ENCODE measurements around the gene ITIH3. TPM values are rescaled to one million over a fixed set of nuclear protein-coding genes. Genes with fewer than 3 reads are reported as not detected.

ITIH3 gene
- total RNA-seq, 1 experiment from 2014 or later = not detected

DNA sequence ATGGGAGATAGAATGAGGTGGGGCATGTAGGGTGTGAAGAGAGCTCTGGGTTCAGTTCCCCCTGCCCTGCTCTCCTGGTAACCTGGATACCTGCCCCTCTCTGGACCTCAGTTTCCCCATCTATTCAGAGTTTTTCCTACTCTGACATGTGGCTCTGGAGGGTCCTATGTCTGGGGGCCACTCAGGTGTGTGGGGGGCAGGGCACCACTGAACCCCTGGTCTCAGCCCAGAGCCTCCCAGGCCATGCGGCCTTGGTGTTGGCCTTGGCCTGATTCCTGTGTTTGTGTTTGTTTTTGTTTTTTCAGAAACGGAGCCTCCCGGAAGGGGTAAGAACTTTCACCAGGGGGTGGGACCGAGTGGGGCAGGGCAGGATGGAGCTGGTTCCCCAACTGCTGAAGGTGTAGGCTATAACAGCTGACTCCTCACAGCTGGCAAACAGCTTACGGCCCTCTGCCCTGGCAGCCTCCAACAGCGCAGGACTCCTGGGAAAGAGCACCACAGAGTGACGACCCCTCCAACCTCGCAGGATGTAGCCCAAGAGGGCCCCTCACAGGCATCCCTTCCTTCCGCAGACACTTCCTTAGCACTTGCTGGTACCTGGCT, 803 bp downstream of the ITIH3 start:
- no peak for DNase-seq (ENCODE audit: low read depth)

DNA sequence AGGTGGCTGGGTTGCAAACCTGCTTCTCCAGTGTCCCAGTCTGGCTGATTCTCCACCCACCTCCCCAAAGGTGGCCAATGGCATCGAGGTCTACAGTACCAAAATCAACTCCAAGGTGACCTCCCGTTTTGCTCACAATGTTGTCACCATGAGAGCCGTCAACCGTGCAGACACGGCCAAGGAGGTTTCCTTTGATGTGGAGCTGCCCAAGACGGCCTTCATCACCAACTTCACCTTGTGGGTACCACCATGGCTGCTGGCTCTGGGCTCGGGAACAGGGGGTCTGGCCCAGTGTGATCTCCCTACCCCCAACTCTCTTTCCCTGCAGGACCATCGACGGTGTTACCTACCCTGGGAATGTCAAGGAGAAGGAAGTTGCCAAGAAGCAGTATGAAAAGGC, 1.8 kb downstream of the ITIH3 start:
- no peak for DNase-seq (ENCODE audit: low read depth)

DNA sequence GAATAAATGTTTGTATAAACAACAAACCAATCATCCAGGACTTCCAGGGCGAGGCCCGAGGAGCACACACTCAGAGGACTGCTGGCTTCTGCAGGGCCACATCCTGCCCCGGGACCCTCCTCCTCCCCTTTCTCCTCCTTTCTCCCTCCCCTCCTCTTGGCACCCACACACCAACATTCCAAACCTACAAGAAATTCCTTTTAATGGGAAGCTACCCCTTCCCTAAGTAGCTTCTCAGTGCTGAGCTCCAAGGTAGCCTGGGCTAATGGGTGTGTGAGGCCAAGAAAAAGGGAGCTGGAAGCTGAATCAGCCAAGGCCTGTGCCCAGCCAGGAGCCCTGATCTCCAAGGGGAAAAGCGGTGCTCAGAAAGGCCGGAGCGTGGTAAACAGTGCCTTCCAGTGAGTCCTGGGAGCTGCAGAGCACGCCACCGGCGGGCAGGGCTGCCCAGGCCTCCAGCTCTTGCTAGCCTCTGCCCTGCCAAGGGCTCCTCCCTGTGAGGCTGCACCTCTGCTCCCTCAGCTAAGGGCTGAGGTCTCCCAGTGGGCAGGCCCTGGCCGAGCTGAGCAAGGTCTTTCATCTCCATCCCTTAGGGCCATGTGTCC, 3.9 kb downstream of the ITIH3 start:
- no peak for DNase-seq (ENCODE audit: low read depth)

DNA sequence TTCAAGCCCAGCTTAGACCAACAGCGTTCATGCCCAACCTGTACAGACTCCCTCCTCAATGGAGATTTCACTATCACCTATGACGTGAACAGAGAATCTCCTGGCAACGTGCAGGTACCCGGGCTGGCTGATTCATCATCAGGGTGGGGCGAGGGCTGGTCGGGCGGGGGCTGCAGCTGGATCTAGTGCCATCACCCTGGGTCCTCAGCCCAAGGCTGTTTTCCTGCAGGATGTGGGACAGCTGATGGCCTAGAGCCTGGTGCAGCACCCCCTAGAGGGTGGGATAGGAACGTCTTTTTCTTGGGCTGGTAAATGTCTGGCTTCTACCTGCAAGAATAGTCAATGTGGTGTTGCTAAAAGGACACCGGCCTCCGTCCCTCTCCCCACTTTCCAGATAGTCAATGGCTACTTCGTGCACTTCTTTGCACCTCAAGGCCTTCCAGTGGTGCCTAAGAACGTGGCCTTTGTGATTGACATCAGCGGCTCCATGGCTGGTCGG, 4.4 kb downstream of the ITIH3 start:
- peak; percentile 27 for DNase-seq (ENCODE audit: low read depth)

DNA sequence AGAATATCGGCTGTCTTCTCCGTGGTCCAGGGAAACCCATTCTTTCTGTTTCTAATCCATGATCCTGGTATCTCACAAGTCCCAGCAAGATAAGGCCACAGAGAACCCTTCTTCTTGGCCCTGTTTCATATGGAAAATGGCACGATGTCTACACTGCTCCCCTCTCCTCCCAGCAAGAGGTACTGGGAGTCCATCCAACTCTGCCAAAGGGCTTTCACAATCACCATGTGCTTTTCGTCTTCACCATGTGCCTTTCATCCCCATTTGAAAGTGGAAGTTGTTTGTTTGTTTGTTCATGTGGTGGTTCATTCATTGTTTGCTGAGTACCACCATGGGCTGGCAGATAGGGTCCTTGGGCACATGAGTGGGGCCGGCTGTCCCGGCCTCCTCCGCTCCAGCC, 5.5 kb downstream of the ITIH3 start:
- DNase-seq (ENCODE audit: low read depth) = no peak

DNA sequence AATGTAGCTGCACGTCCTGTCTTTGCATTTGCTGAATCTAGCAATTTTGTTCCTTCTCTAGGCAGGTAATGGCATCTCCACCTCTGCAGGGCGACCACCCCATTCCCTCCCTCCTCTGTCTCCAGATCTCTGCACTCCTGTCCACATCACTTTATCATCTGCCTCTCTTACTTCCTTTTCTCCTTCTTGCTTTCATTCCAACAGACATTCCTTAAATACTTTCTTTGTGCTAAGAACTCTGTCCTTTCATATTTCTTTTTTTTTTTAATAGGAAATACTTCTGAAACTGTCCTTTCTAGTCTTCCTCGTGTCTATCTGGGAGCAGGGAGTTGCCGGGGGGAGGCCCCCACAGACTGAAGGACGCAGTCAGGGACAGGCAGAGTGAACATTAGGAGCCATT, 7.2 kb downstream of the ITIH3 start:
- no peak for DNase-seq (ENCODE audit: low read depth)

DNA sequence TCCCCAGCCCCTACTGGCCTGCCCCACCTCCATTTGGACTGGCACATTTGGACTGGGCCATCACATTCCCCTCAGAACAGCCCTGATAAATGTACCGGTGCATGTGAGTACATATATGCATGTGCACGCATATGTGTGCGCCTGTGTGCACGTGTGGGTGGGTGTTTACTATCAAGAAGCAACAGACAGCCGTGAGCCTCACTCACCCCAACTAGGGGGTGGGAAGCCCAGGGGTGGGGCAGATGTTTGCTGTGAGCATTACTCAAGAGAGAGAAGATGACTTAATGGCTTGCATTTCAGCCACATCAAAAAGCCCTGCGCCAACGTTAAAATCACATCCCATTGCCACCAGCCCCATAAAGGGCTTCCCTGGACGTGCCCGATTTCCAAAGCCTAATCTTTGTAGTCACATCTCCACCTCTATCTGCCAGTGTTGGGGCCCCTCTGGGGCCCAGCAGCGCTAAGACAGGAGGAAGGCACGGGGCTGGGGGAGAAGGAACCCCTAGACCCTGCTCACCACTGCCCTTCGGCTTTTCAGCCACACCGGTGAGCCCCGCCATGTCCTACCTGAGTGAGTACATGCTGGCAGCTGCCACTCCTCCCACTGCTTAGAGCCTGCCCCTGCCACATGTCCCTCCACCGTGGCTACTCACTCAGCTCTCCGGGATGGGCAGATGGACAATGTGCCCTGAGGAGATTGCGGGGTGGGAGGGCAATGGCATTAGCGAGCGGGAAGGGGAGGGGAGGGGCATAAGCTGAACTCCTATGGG, 10.9 kb downstream of the ITIH3 start:
- no peak for DNase-seq (ENCODE audit: low read depth)

DNA sequence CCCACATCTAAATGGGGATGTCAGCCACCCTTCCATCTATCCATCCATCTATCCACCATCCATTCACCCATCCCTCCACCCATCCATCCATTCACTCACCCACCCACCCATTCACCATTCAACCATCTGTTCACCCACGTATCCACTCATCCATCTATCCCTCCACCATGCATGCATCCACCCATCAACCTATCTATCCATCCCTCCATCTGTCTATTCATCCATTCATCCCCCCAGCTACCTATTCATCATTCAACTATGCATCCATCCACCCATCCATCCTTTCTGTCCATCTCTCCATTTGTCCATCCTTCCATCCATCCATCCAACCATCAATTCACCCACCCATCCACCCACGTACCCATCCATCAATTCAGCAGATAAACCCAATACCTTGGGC, 14.6 kb downstream of the ITIH3 start:
- DNase-seq (ENCODE audit: low read depth) = no peak

DNA sequence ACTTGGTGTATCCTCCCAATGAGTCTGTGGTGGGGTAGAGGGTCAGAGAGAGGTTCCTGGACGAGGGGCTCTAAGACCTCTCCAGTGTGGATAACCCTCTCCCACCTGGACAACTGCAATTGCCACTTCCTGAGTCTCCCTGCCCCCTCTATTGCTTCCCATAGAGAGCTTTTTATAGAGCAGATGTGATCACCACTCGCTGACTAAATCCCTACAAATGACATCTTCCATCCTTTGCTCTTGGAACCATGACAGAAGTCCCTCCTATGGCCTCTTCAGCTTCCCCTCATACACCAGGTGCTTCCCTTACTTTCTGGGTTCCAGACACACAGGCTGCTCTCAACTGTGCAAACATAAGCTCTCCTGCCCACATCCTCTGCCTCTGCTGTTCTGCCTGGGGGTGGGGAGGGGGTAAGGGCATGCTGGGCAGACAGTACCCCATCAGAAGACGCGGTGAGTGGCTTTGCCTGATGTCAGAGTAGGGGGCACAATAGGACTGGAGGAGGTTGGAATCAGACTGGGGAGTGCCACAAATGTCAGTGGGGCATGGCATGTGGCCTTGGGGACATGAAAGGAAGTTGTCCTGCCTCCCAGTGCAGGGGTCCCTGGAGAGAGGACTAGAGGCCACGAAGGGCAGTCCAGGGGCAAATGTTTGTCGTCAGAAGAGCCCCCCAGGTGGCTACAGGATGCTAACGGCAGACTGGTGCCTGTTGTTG, 15.2 kb downstream of the ITIH3 start:
- no peak for DNase-seq (ENCODE audit: low read depth)

DNA sequence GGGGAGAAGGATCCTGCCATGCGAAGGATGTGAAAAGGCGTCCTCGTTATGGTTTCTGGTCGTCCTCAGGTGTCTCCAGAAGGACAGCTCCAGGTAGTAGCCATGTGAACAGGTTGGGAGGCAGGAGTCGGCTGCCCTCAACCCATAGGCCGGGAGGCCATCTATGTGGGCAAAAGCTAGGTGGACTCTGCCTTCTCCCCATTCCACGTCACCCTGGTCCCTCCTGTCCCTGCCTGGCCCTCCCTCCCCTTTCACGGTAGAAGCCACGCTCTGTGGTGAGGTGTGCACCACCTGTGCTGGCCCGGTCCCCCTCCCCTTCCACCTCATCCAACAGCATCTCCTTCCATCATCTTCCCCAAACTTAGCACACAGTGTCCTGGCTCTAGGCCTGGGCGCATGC, 16.3 kb downstream of the ITIH3 start:
- no peak for DNase-seq (ENCODE audit: low read depth)

DNA sequence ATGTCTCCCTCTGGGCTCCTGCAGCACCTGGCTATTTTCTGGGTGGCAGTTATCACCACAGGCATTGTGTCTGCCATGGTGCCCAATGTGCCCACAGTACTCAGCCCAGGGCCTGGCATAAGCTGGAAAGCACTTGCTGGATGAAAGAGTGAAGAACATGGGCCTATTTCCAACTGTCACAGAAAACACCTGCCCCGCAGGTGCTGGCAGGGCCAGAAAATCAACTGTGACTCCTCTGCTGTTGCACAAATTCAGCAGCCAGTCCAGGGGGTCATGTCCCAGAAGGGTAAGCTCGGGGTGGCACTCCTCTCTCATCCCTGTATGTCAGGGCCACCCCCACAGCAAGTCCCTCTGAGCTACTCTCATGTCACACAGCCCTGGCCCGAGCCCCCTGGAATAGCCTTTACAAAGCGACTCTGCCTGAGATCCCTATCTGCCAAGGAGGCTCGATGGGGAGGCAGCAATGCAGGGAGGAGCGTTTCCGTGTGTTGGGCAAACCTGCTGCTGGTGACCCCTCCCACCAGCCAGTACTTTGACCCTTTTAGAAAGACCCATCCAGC, 16.9 kb downstream of the ITIH3 start:
- no peak for DNase-seq (ENCODE audit: low read depth)

DNA sequence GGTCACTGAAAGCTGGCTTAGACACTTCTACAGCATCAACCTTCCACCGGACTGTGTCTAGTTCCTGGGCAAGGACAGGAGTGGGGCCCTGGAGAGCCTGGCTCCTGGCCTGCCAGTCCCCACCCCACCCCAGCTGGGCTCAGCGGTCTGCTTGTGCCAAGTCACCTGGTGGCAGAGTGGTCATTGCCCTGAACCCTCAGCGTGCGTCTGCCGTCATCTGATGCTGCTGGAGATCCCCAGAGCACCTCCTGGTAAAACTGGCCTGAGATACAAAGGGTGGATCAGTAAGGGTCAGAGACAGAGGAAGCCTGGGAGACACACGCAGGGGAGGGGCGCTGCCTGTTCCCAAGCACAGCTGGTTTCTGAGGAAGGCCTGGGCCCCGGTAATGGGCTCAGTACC, 19.2 kb downstream of the ITIH3 start:
- DNase-seq (ENCODE audit: low read depth) = no peak

DNA sequence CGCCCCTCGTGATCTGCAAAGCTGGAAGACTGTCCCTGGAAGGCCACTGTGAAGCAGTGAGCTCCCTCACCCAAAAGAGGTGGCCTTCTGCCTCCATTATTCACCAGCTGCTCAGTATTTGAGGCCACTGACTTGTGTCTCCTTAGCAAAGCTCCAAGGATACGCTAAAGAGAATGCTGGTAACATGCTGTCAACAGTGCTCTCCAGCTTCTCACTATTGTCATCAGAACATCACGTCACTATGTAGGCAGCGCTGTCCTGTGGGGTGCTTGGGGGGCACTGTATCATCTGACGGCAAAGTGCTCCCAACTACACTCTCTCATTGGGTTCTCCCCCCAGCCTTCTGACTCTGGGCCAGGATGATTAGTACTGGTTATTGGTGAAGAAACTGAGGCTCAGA, 21.6 kb downstream of the ITIH3 start:
- DNase-seq (ENCODE audit: low read depth) = no peak

DNA sequence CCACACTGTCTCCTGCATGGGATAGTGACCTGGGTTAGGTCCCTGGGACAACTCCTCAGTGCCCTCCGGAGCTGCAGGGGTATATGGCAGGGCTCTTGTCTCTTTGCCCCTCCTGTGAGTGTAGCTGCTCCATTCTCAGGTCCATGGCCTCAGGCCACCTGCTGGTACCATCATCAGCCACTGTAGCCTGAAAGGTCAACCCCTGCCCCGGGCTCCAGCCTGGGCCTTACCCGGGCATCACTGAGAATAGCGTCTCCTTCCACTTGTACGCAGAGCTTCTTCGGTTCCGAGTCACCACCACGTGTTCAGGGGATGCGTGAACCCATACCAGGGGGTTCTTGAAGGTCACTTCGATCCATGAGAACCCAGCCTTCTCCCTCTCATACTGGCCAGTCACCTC, 22.1 kb downstream of the ITIH3 start:
- no peak for DNase-seq (ENCODE audit: low read depth)

DNA sequence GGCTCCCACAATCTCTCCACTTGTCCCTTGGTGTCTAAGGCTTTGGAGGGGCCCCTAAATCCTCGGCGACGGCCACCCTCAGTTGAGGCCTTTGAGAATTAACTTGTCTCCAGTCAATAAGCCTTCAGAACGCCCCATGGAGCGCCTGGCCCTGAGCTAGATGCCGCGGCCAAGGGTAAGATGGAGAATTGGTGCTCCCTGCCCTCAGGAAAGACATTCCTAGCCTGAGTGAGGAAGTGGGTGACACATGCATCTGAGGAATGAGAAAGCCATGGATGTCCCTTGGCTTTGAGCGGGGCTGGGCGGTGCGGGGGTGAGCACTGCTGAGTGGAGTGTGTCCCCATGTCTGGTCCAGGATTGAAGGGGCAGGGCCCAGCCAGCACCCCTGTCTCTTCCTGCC, 22.6 kb downstream of the ITIH3 start:
- no peak for DNase-seq (ENCODE audit: low read depth)

DNA sequence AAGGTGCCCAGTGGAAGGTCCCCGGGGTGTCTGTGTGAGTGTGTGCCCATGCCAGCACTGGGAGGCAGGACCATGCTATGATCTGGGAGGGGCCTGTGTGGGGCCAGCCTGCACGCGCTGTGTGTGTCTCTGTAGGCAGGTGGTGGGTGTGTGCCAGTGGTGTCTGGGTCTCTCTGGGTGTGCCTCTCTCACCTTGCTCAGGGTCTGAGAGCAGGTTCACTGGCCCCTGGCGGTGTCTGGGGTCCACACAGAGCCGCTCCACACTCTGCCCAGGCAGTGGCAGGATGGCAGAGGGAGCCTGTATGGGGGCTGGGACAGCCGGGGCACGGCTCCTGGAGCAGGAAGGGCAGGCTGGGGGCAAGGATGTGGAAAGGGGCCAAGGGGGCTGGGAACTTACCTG, 23.3 kb downstream of the ITIH3 start:
- no peak for DNase-seq (ENCODE audit: low read depth)

DNA sequence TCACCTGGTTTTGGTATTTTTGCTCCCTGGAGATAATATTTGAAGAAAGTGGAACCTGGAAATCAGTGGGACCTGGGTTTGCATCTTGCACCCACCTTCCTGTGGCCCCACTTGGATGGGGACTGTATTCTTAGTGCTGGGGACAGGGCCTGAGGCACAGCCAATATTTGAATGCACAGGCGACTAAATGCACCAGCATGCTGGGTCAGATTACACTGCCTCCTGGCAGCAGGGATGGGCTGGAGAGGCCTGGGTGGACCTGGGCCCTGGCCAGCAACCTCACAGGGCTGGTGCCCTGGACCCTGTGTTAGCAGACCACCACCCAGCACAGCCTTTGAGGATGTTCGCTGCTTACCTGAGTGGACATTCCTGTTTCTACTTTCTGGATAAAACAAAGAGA, 25.3 kb downstream of the ITIH3 start:
- no peak for DNase-seq (ENCODE audit: low read depth)

DNA sequence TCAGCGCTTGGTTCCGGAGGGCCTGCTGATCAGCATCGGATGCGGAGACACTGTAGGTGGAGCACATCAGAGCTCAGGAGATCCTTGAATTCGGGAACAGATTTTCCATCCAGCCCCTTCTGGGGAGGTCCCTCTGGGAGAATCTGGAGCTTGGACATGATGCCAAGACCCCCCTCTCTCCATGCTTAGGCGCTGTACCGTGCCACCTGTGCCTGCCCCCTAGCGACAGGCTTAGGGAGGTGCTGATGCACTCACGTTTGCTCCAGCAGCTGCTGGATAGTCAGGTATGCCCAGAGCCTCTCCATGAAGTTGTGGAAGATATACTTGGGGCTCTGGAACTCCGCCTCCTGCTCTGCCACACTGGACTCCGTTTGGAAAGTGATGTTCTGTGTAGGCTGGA, 26.1 kb downstream of the ITIH3 start:
- peak; percentile 37 for DNase-seq (ENCODE audit: low read depth)

DNA sequence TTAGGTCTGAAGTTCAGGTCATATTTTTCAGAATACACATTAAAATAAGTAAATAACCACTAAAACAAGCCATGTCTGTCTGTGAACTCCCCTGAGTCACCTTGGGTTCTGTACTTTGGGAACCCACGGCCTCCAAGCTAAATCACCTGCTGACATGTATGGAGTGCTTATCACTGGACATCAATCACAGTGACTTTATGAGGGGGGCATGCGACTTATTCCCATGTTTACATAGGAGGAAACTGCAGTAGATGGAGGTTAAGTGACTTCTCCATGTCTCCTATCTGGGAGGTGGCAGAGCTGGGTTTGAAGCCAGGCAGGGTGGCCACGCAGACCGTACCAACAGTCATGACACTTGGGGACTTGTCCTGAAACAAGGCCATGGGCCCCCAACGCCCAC, 27.8 kb downstream of the ITIH3 start:
- DNase-seq (ENCODE audit: low read depth) = no peak

DNA sequence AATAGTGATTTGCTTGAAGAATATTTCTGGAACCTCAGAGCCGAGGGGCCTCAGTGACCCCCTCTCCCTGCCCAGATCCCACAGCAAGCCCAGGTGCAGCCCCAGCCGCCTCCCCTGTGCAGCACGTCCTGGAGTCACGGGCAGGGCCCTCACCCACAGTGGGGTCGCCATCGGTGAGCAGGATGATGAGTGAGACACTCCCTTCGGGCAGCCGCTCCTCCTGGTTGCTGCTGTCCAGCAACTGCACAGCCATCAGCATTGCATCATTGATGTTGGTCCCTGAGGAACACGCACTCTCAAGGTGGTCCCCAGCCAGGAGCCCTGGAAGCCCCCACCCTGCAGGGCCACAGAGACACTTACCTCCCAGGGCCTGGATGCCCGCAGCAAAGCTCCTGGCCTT, 29.4 kb downstream of the ITIH3 start:
- no peak for DNase-seq (ENCODE audit: low read depth)

DNA sequence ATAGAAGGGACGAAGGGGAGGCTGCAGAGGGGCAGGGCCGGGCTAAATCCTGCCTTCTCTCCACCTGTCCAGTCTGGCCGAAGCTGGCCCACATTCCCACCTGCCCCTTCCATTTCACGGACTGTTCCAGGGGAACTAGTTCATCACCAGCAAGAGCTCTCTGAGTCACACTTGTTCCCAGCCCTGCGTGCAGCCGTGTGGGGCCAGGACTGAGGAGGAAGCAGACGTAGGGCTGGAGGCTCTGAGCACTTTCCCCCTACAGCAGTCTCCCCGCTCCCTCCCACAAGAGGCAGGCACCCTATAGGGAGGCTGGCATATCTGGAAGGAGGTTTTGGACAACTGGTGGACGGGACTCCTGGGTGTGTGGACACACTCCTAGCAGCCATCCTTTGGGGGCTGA, 32.8 kb downstream of the ITIH3 start:
- DNase-seq (ENCODE audit: low read depth) = peak; percentile 51

DNA sequence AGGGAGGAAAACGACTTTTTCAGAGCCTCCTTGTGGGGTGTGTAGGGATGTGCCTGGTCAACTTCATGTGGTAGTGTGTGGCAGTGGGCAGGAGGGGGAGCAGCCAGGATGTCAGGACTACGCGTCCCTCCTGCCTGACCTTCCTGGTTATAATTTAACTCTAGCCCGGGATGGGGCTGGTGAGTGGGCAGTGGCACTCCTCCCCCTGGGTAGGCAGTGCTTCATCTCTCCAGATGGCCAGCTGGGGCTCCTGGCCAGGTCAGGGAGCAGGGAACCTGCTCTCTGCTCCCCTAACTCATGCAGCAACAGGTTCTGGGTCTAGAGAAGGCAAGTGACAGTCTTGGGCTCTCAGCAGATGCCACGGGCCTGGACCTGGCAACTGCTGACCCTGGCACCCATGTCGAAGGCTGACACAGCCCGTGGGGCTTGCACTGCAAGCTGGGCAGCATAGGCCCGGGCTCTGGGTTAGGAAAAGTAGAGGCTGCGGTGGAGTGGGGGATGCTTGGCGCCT, 33.3 kb downstream of the ITIH3 start:
- DNase-seq (ENCODE audit: low read depth) = no peak
